SK-N-SH treated with all-trans-retinoic acid at 6 μM for 48 hours (cell line): ENCODE results near the gene DOCK4.

Experiments
- ATAC-seq: fragments of 200-7000 bp; cut with Tn5 transposase; 3 replicates; pipeline ENCODE4 v1.9.1; 2020; ENCODE audit warnings: mild to moderate bottlenecking, moderate library complexity
- CSDC2 ChIP-seq: fragments of 250-450 bp; sonication (Bioruptor Pico); IDR thresholded peaks from 2 replicates; pipeline ENCODE4 v1.5.0; 2020; ENCODE audit warnings: mild to moderate bottlenecking, moderate library complexity
- ESRRG ChIP-seq: fragments of 250-450 bp; sonication (Bioruptor Pico); IDR thresholded peaks from 2 replicates; pipeline ENCODE4 v1.6.1; 2021; ENCODE audit warnings: mild to moderate bottlenecking
- GLIS3 ChIP-seq: fragments of 250-450 bp; sonication (Bioruptor Pico); IDR thresholded peaks from 2 replicates; pipeline ENCODE4 v1.5.0; 2020; ENCODE audit warnings: mild to moderate bottlenecking, moderate library complexity
- ISL1 ChIP-seq: fragments of 250-450 bp; sonication (Bioruptor Pico); IDR thresholded peaks from 2 replicates; pipeline ENCODE4 v2.1.2; 2022; ENCODE audit warnings: mild to moderate bottlenecking, moderate library complexity
- PPARA ChIP-seq: fragments of 250-450 bp; sonication (Bioruptor Pico); IDR thresholded peaks from 2 replicates; pipeline ENCODE4 v1.5.0; 2020; ENCODE audit warnings: mild to moderate bottlenecking, borderline replicate concordance
- RARB ChIP-seq: fragments of 250-450 bp; sonication (Bioruptor Pico); IDR thresholded peaks from 2 replicates; pipeline ENCODE4 v1.8.0; 2021; ENCODE audit warnings: mild to moderate bottlenecking, moderate library complexity
- SNAI2 ChIP-seq: fragments of 250-450 bp; sonication (Bioruptor Pico); IDR thresholded peaks from 2 replicates; pipeline ENCODE4 v1.5.0; 2020; ENCODE audit warnings: mild to moderate bottlenecking, moderate library complexity
- TCF4 ChIP-seq: fragments of 250-450 bp; sonication (Bioruptor Pico); IDR thresholded peaks from 2 replicates; pipeline ENCODE4 v1.8.0; 2021; ENCODE audit warnings: mild to moderate bottlenecking, moderate library complexity, borderline replicate concordance
- TOX ChIP-seq: fragments of 250-450 bp; sonication (Bioruptor Pico); IDR thresholded peaks from 2 replicates; pipeline ENCODE4 v1.8.0; 2021; ENCODE audit warnings: mild to moderate bottlenecking, moderate library complexity, borderline replicate concordance
- ZC3H10 ChIP-seq: fragments of 250-450 bp; sonication (Bioruptor Pico); IDR thresholded peaks from 2 replicates; pipeline ENCODE4 v1.5.1; 2021; ENCODE audit warnings: mild to moderate bottlenecking, moderate library complexity
- ZFP3 ChIP-seq: fragments of 250-450 bp; sonication (Bioruptor Pico); IDR thresholded peaks from 2 replicates; pipeline ENCODE4 v1.5.0; 2020; ENCODE audit warnings: mild to moderate bottlenecking, moderate library complexity
- ZFP30 ChIP-seq: fragments of 450-650 bp; formaldehyde crosslinking; IDR thresholded peaks from 2 replicates; pipeline ENCODE4 v1.5.0; 2022; ENCODE audit warnings: mild to moderate bottlenecking, moderate library complexity
- ZNF565 ChIP-seq: fragments of 450-650 bp; formaldehyde crosslinking; conservative IDR thresholded peaks from 2 replicates; pipeline ENCODE4 v1.5.0; 2020; ENCODE audit warnings: low read depth, mild to moderate bottlenecking, moderate library complexity
- ZNF70 ChIP-seq: fragments of 450-650 bp; formaldehyde crosslinking; IDR thresholded peaks from 2 replicates; pipeline ENCODE4 v1.5.0; 2020; ENCODE audit warnings: mild to moderate bottlenecking, moderate library complexity
- ZNF8 ChIP-seq: fragments of 450-650 bp; formaldehyde crosslinking; IDR thresholded peaks from 2 replicates; pipeline ENCODE4 v1.5.0; 2020; ENCODE audit warnings: mild to moderate bottlenecking, moderate library complexity
- TF ChIP-seq, protein P1 (sequence below): fragments of 250-450 bp; sonication (Bioruptor Pico); IDR thresholded peaks from 2 replicates; pipeline ENCODE4 v1.5.1; 2020; ENCODE audit warnings: low read depth, mild to moderate bottlenecking, moderate library complexity
- TF ChIP-seq, protein P2 (sequence below): fragments of 250-450 bp; sonication (Bioruptor Pico); IDR thresholded peaks from 2 replicates; pipeline ENCODE4 v1.5.0; 2020; ENCODE audit warnings: mild to moderate bottlenecking, moderate library complexity
- TF ChIP-seq, protein P3 (sequence below): fragments of 250-450 bp; sonication (Bioruptor Pico); IDR thresholded peaks from 2 replicates; pipeline ENCODE4 v1.5.1; 2021; ENCODE audit warnings: mild to moderate bottlenecking, moderate library complexity
- TF ChIP-seq, protein P4 (sequence below): fragments of 250-450 bp; sonication (Bioruptor Pico); IDR thresholded peaks from 2 replicates; pipeline ENCODE4 v1.8.0; 2020; ENCODE audit warnings: mild to moderate bottlenecking, moderate library complexity, borderline replicate concordance
- TF ChIP-seq, protein P5 (sequence below): fragments of 250-450 bp; sonication (Bioruptor Pico); IDR thresholded peaks from 2 replicates; pipeline ENCODE4 v1.8.0; 2021; ENCODE audit warnings: low read depth, mild to moderate bottlenecking, moderate library complexity, borderline replicate concordance

DOCK4 gene

DNA sequence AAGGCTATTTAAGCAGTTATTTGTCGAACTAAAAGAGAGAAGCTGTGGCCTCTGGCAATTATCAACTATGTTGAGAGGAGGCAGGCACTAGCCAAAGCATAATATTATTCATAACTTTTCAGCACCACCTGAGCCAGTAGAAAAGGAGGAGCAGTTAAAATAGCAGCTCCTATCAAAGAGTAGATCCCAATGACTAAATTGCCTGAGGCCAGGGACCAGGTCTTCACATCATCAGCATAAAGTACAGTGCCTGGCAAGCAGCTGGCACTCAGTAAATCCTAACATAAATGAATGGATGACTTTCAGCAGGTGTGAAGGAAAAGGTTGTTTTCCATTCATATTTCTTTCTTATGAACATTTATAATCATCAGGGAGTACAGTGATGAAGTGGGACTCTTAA, 334.9 kb downstream of the DOCK4 start:
- TF ChIP-seq, protein P1, sequence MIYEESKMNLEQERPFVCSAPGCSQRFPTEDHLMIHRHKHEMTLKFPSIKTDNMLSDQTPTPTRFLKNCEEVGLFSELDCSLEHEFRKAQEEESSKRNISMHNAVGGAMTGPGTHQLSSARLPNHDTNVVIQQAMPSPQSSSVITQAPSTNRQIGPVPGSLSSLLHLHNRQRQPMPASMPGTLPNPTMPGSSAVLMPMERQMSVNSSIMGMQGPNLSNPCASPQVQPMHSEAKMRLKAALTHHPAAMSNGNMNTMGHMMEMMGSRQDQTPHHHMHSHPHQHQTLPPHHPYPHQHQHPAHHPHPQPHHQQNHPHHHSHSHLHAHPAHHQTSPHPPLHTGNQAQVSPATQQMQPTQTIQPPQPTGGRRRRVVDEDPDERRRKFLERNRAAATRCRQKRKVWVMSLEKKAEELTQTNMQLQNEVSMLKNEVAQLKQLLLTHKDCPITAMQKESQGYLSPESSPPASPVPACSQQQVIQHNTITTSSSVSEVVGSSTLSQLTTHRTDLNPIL: no peak
- TF ChIP-seq ZC3H10 (CRISPR knock-in tag) (no peak), PPARA (CRISPR knock-in tag) (no peak), CSDC2 (no peak)
- TF ChIP-seq, protein P2, sequence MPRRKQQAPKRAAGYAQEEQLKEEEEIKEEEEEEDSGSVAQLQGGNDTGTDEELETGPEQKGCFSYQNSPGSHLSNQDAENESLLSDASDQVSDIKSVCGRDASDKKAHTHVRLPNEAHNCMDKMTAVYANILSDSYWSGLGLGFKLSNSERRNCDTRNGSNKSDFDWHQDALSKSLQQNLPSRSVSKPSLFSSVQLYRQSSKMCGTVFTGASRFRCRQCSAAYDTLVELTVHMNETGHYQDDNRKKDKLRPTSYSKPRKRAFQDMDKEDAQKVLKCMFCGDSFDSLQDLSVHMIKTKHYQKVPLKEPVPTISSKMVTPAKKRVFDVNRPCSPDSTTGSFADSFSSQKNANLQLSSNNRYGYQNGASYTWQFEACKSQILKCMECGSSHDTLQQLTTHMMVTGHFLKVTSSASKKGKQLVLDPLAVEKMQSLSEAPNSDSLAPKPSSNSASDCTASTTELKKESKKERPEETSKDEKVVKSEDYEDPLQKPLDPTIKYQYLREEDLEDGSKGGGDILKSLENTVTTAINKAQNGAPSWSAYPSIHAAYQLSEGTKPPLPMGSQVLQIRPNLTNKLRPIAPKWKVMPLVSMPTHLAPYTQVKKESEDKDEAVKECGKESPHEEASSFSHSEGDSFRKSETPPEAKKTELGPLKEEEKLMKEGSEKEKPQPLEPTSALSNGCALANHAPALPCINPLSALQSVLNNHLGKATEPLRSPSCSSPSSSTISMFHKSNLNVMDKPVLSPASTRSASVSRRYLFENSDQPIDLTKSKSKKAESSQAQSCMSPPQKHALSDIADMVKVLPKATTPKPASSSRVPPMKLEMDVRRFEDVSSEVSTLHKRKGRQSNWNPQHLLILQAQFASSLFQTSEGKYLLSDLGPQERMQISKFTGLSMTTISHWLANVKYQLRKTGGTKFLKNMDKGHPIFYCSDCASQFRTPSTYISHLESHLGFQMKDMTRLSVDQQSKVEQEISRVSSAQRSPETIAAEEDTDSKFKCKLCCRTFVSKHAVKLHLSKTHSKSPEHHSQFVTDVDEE (CRISPR knock-in tag): no peak
- no peak for ATAC-seq

DNA sequence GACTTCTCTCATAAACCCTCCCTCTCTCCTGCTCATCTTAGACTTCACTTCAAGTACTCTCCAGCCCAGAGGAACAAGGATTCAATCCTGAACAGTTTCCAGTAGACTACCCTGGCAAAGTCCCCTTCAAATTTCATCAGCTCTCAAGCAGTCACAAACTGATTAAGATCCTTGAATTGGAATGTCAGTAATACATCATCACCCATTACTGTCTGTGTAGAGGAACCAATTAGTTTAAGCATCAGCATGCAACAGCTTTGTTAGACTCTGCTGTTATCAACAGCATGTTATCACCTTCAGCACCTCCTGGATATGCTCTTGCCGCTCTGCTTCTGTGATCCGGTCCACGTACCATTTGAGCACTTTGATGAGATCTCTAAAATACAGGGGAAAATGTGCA, 336.9 kb downstream of the DOCK4 start:
- TF ChIP-seq TOX: no peak
- TF ChIP-seq ZNF8 (CRISPR knock-in tag): no peak
- no peak for TF ChIP-seq CSDC2
- TF ChIP-seq, protein P3, sequence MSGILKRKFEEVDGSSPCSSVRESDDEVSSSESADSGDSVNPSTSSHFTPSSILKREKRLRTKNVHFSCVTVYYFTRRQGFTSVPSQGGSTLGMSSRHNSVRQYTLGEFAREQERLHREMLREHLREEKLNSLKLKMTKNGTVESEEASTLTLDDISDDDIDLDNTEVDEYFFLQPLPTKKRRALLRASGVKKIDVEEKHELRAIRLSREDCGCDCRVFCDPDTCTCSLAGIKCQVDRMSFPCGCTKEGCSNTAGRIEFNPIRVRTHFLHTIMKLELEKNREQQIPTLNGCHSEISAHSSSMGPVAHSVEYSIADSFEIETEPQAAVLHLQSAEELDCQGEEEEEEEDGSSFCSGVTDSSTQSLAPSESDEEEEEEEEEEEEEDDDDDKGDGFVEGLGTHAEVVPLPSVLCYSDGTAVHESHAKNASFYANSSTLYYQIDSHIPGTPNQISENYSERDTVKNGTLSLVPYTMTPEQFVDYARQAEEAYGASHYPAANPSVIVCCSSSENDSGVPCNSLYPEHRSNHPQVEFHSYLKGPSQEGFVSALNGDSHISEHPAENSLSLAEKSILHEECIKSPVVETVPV: no peak
- TF ChIP-seq, protein P1: no peak
- no peak for TF ChIP-seq ZNF565 (CRISPR knock-in tag)
- no peak for TF ChIP-seq PPARA (CRISPR knock-in tag)
- no peak for TF ChIP-seq ESRRG
- no peak for TF ChIP-seq ZC3H10 (CRISPR knock-in tag)
- TF ChIP-seq GLIS3: no peak
- TF ChIP-seq ZFP3 (CRISPR knock-in tag): no peak
- TF ChIP-seq, protein P4, sequence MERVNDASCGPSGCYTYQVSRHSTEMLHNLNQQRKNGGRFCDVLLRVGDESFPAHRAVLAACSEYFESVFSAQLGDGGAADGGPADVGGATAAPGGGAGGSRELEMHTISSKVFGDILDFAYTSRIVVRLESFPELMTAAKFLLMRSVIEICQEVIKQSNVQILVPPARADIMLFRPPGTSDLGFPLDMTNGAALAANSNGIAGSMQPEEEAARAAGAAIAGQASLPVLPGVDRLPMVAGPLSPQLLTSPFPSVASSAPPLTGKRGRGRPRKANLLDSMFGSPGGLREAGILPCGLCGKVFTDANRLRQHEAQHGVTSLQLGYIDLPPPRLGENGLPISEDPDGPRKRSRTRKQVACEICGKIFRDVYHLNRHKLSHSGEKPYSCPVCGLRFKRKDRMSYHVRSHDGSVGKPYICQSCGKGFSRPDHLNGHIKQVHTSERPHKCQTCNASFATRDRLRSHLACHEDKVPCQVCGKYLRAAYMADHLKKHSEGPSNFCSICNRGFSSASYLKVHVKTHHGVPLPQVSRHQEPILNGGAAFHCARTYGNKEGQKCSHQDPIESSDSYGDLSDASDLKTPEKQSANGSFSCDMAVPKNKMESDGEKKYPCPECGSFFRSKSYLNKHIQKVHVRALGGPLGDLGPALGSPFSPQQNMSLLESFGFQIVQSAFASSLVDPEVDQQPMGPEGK (CRISPR knock-in tag): no peak
- TF ChIP-seq, protein P2 (CRISPR knock-in tag): no peak
- TF ChIP-seq SNAI2 (CRISPR knock-in tag): no peak
- TF ChIP-seq TCF4: no peak
- no peak for TF ChIP-seq ZFP30 (CRISPR knock-in tag)
- TF ChIP-seq ZNF70 (CRISPR knock-in tag): no peak
- TF ChIP-seq RARB (CRISPR knock-in tag): no peak
- ATAC-seq: no peak

DNA sequence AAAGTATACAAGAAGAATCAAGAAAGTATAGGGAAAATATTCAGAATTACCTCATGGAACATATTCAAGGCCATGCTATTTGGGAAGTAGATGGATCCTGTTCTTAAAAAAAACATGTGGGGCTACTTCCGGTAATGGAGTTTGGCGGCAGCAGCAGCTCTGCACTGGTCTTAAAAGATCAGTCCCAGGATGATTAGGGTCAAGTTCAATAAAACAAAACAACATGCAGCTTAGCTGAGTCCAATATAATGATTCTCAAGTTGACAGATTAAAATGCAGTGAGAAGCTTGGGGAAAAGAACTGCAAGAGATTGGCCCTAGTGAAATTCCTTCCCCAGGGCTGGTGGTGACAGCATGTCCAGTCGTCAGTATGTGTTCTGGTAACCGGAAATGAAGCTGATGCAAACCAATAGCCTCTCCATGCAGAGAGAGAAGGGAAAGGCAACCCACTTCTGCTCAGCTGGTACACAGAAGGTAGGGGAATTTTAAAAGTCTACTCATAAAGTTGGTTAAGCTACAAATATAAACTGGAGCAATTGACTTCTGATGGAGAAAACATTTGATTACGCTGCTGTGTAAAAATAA, 338.8 kb downstream of the DOCK4 start:
- peak; percentile 64 for ATAC-seq
- TF ChIP-seq ISL1 (CRISPR knock-in tag) (no peak), ZNF70 (CRISPR knock-in tag) (no peak)
- TF ChIP-seq, protein P5, sequence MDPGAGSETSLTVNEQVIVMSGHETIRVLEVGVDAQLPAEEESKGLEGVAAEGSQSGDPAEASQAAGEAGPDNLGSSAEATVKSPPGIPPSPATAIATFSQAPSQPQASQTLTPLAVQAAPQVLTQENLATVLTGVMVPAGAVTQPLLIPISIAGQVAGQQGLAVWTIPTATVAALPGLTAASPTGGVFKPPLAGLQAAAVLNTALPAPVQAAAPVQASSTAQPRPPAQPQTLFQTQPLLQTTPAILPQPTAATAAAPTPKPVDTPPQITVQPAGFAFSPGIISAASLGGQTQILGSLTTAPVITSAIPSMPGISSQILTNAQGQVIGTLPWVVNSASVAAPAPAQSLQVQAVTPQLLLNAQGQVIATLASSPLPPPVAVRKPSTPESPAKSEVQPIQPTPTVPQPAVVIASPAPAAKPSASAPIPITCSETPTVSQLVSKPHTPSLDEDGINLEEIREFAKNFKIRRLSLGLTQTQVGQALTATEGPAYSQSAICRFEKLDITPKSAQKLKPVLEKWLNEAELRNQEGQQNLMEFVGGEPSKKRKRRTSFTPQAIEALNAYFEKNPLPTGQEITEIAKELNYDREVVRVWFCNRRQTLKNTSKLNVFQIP (CRISPR knock-in tag): no peak
